Thyroid gland (tissue), 4 donors: ENCODE measurements around the gene ACAD11. TPM values are rescaled to one million over a fixed set of nuclear protein-coding genes. Genes with fewer than 3 reads are reported as not detected.

Experiments used
- DNase-seq, 2 donors: peaks; one replicate each; pipeline ENCODE4 v3.0.0-alpha.2; 2019
- H3K27ac ChIP-seq, 3 donors: fragments of 200-600 bp; sonication (generic); 1 replicate in 2 of 3; 2 replicates in 1 of 3; pipeline ENCODE4 v1.5.1; 2016 to 2019; ENCODE audit warnings: mild to moderate bottlenecking in 1 of 3, moderate library complexity in 1 of 3
- H3K27me3 ChIP-seq: fragments of 200-600 bp; sonication (generic); one replicate; pipeline ENCODE4 v1.5.1; 2019
- H3K36me3 ChIP-seq, 2 donors: fragments of 200-600 bp; sonication (generic); one replicate each; pipeline ENCODE4 v1.5.1; 2016 to 2019
- H3K4me1 ChIP-seq, 2 donors: fragments of 200-600 bp; sonication (generic); one replicate each; pipeline ENCODE4 v1.5.1; 2017 to 2019
- H3K4me3 ChIP-seq, 3 donors: fragments of 200-600 bp; sonication (generic); replicated peaks in 1 of 3; 1 replicate in 2 of 3; 2 replicates in 1 of 3; pipeline ENCODE4 v1.5.1; 2016; ENCODE audit warnings: mild to moderate bottlenecking in 1 of 3
- H3K9me3 ChIP-seq: fragments of 200-600 bp; sonication (generic); one replicate; pipeline ENCODE4 v1.5.1; 2017
- CTCF ChIP-seq, 6 experiments: fragments of 200-600 bp in 3 of 6; fragments of 450-650 bp in 3 of 6; sonication (generic) in 3 of 6; IDR thresholded peaks; one replicate each; pipeline ENCODE4 v1.5.1; 2016 to 2019; ENCODE audit warnings: antibody characterized with exemption in 6 of 6, mild to moderate bottlenecking in 2 of 6, inconsistent platforms in 1 of 6, moderate library complexity in 1 of 6
- POLR2A ChIP-seq, 2 donors: fragments of 450-650 bp; IDR thresholded peaks; one replicate each; pipeline ENCODE4 v1.6.1; 2017; ENCODE audit warnings: antibody characterized with exemption in 2 of 2, mild to moderate bottlenecking in 2 of 2, moderate library complexity in 1 of 2
- WGBS, 2 donors: methylation state at CpG; one replicate each; pipeline ENCODE4 v1.1.5; 2017; 5-methylcytosine and 5-hydroxymethylcytosine counted together
- intact Hi-C: fragments of 100-400 bp; cut with DNase I; formaldehyde crosslinking; loops from one replicate; pipeline ENCODE4 v1.15.1; 2023
- total RNA-seq, 4 donors: library from RNA; depleted of rRNA; stranded (reverse); fragments of >200 nt; gene quantifications; one replicate each; pipeline ENCODE4 v1.2.3, GENCODE V29; 2016

ACAD11 gene
- total RNA-seq, 4 donors from 2014 or later: 34.9 to 42.6 (median 42.3) TPM

GRCh38 chr3:132513057-132513456 is 146.6 kb downstream of the ACAD11 start:
- H3K4me3 ChIP-seq: no peak overlapping the region
- whole genome bisulfite sequencing, 2 donors: 93 to 96% methylated on average over 5 of the region's 5 CpGs
- no peak overlapping the region for H3K27ac ChIP-seq
- DNase-seq: no peak
- H3K36me3 ChIP-seq: peaks cover 15 to 57% of the 10 kb centered on the region in 2 donors
- no peaks in the 10 kb centered on the region for H3K4me1 ChIP-seq
- no peaks in the 10 kb centered on the region for H3K9me3 ChIP-seq
- TF ChIP-seq POLR2A (IDR thresholded peaks at IDR 0.05): no peak
- no peak for TF ChIP-seq CTCF (IDR thresholded peaks at IDR 0.05)
- no peaks in the 10 kb centered on the region for H3K27me3 ChIP-seq
- intact Hi-C loops: no loop called here

GRCh38 chr3:132509506-132509905 is 150.1 kb downstream of the ACAD11 start:
- TF ChIP-seq POLR2A (IDR thresholded peaks at IDR 0.05) (no peak), CTCF (IDR thresholded peaks at IDR 0.05) (no peak)
- intact Hi-C loops: no loop called here
- peaks cover 15 to 39% of the 10 kb centered on the region in 2 donors for H3K36me3 ChIP-seq
- no peaks in the 10 kb centered on the region for H3K4me1 ChIP-seq
- no peak overlapping the region for H3K4me3 ChIP-seq
- DNase-seq: no peak
- H3K27ac ChIP-seq: no peak overlapping the region
- WGBS, 2 donors: 95 to 100% methylated on average over 1 of the region's 1 CpG
- no peaks in the 10 kb centered on the region for H3K27me3 ChIP-seq
- H3K9me3 ChIP-seq: no peaks in the 10 kb centered on the region

DNA sequence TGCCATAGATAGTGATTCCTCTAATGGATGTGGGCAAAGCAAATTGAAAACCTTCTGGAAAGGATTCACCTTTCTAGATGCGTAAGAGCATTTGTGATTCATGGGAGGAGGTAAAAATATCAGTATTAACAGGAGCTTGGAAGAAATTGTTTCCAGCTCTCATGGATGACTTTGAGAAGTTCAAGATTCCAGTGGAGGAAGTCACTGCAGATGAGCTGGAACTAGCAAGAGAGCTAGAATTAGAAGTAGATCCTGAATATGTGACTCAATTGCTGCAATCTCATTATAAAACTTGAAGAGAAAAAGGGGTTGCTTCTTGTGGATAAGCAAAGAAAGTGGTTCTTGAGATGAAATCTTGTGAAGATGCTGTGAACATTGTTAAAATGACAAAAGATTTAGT is 150.5 kb downstream of the ACAD11 start:
- 98 to 100% methylated on average over 1 of the region's 1 CpG for WGBS, 2 donors
- peaks cover 15 to 35% of the 10 kb centered on the region in 2 donors for H3K36me3 ChIP-seq
- intact Hi-C loops: no loop called here
- H3K27me3 ChIP-seq: no peaks in the 10 kb centered on the region
- no peaks in the 10 kb centered on the region for H3K4me1 ChIP-seq
- TF ChIP-seq CTCF (IDR thresholded peaks at IDR 0.05): no peak
- no peak for TF ChIP-seq POLR2A (IDR thresholded peaks at IDR 0.05)
- DNase-seq: no peak
- H3K4me3 ChIP-seq: no peak overlapping the region
- H3K9me3 ChIP-seq: no peaks in the 10 kb centered on the region
- H3K27ac ChIP-seq: no peak overlapping the region

Other genes with a start within 250 kb of the ACAD11 start
- gene DNAJC13, start 242.3 kb downstream of the ACAD11 start, total RNA-seq: 10 to 100 TPM; 47.3 to 56.6 (median 50.4) TPM
- 1 to 10 TPM in 3 of 4 donors, not detected in 1; 1.8 to 4.6 (median 2.1) TPM for gene ACKR4, start 62.5 kb downstream of the ACAD11 start, total RNA-seq
- gene UBA5, start 520 bp upstream of the ACAD11 start, total RNA-seq: 10 to 100 TPM; 56.3 to 74.4 (median 61.5) TPM
- gene NPHP3, start 62.6 kb upstream of the ACAD11 start, total RNA-seq: 10 to 100 TPM; 34.4 to 74.8 (median 63.9) TPM